ENCODE measurements around the gene GRPEL2.
"Not testable (repeated sequence)": the region's sequence is repeated elsewhere in the genome, so short reads cannot be mapped to it uniquely, and the experiment has no call there.

The GRPEL2 gene

GRCh38 chr5:149389552-149390495 lies 44.5 kb downstream of the GRPEL2 start:
- no peak for DNase-seq (ENCODE audit: low read depth)
- Histone ChIP-seq H3K9ac (ENCODE audit: low read length) (no peak overlapping the region), H3K36me3 (ENCODE audit: control insufficient read depth, insufficient read depth, low read length, severe bottlenecking) (no peaks in the 10 kb centered on the region), H3K4me1 (ENCODE audit: control insufficient read depth, insufficient read depth, low read length) (peaks cover 38% of the 10 kb centered on the region), H3K4me3 (ENCODE audit: low read length) (no peak overlapping the region), H3K9me3 (ENCODE audit: control insufficient read depth, low read length) (no peaks in the 10 kb centered on the region), H3K27me3 (replicated peaks; ENCODE audit: control insufficient read depth, insufficient read depth, low read length) (no peaks in the 10 kb centered on the region)

DNA sequence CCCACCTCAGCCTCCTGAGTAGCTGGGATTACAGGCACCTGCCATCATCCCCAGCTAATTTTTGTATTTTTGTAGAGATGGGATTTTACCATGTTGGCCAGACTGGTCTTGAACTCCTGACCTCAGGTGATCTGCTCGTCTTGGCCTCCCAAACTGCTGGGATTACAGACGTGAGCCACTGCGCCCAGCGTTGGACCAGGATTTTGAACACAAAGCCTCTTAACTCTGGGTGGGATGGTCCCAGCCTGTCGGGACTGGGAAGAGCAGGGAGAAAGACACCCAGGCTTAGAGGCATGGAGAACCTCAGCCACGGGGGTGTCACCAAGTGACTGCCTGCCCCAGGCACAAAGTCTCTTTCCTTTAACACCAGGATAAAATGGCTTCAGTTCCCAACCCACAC lies 45.8 kb downstream of the GRPEL2 start:
- H3K9me3 ChIP-seq (ENCODE audit: control insufficient read depth, low read length): not testable (repeated sequence)

GRCh38 chr5:149391524-149391923 lies 46.2 kb downstream of the GRPEL2 start:
- Histone ChIP-seq H3K27me3 (replicated peaks; ENCODE audit: control insufficient read depth, insufficient read depth, low read length) (no peaks in the 10 kb centered on the region), H3K4me1 (ENCODE audit: control insufficient read depth, insufficient read depth, low read length) (peaks cover 27% of the 10 kb centered on the region), H3K9ac (ENCODE audit: low read length) (no peak overlapping the region), H3K4me3 (ENCODE audit: low read length) (no peak overlapping the region), H3K9me3 (ENCODE audit: control insufficient read depth, low read length) (no peaks in the 10 kb centered on the region), H3K36me3 (ENCODE audit: control insufficient read depth, insufficient read depth, low read length, severe bottlenecking) (no peaks in the 10 kb centered on the region)
- DNase-seq (ENCODE audit: low read depth): no peak

More for the DNA sequence above, 45.8 kb downstream of the GRPEL2 start:
- H3K36me3 ChIP-seq (ENCODE audit: control insufficient read depth, insufficient read depth, low read length, severe bottlenecking); DNase-seq (ENCODE audit: low read depth); H3K9ac ChIP-seq (ENCODE audit: low read length); H3K27me3 ChIP-seq (replicated peaks; ENCODE audit: control insufficient read depth, insufficient read depth, low read length); H3K4me3 ChIP-seq (ENCODE audit: low read length): not testable (repeated sequence)
- H3K4me1 ChIP-seq (ENCODE audit: control insufficient read depth, insufficient read depth, low read length): peaks cover 30% of the 10 kb centered on the region

DNA sequence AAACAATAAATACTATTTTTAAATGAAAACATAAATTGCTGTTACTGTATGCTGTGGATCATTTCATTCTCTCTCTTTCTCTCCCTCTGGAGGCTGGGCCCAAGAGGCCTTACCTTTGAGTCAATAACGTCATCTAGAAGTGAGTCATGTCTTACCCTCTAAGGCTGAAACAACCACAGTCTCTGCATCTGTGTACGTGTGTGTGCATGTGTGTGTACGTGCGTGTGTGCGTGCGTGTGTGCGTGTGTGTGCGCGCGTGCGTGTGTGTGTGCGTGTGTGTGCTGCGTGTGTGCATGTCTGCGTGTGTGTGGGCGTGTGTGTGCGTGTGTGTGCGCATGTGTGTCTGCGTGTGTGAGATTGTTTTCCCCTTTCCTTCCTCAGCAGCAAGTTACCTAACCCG lies 47.4 kb downstream of the GRPEL2 start:
- no peaks in the 10 kb centered on the region for H3K36me3 ChIP-seq (ENCODE audit: control insufficient read depth, insufficient read depth, low read length, severe bottlenecking)
- no peak overlapping the region for H3K4me3 ChIP-seq (ENCODE audit: low read length)
- no peak overlapping the region for H3K9ac ChIP-seq (ENCODE audit: low read length)
- H3K4me1 ChIP-seq (ENCODE audit: control insufficient read depth, insufficient read depth, low read length): peaks cover 24% of the 10 kb centered on the region
- DNase-seq (ENCODE audit: low read depth): peak; percentile 13
- H3K9me3 ChIP-seq (ENCODE audit: control insufficient read depth, low read length): no peaks in the 10 kb centered on the region
- no peaks in the 10 kb centered on the region for H3K27me3 ChIP-seq (replicated peaks; ENCODE audit: control insufficient read depth, insufficient read depth, low read length)

GRCh38 chr5:149394996-149395395 lies 49.7 kb downstream of the GRPEL2 start:
- not testable (repeated sequence) for H3K9me3 ChIP-seq (ENCODE audit: control insufficient read depth, low read length); H3K9ac ChIP-seq (ENCODE audit: low read length); H3K27me3 ChIP-seq (replicated peaks; ENCODE audit: control insufficient read depth, insufficient read depth, low read length); H3K36me3 ChIP-seq (ENCODE audit: control insufficient read depth, insufficient read depth, low read length, severe bottlenecking); DNase-seq (ENCODE audit: low read depth); H3K4me3 ChIP-seq (ENCODE audit: low read length)
- H3K4me1 ChIP-seq (ENCODE audit: control insufficient read depth, insufficient read depth, low read length): peaks cover 29% of the 10 kb centered on the region

GRCh38 chr5:149397530-149397929 lies 52.2 kb downstream of the GRPEL2 start:
- Histone ChIP-seq H3K36me3 (ENCODE audit: control insufficient read depth, insufficient read depth, low read length, severe bottlenecking) (no peaks in the 10 kb centered on the region), H3K9me3 (ENCODE audit: control insufficient read depth, low read length) (no peaks in the 10 kb centered on the region), H3K27me3 (replicated peaks; ENCODE audit: control insufficient read depth, insufficient read depth, low read length) (no peaks in the 10 kb centered on the region), H3K9ac (ENCODE audit: low read length) (peak overlapping the region; percentile 42), H3K4me1 (ENCODE audit: control insufficient read depth, insufficient read depth, low read length) (peaks cover 37% of the 10 kb centered on the region), H3K4me3 (ENCODE audit: low read length) (no peak overlapping the region)
- no peak for DNase-seq (ENCODE audit: low read depth)

DNA sequence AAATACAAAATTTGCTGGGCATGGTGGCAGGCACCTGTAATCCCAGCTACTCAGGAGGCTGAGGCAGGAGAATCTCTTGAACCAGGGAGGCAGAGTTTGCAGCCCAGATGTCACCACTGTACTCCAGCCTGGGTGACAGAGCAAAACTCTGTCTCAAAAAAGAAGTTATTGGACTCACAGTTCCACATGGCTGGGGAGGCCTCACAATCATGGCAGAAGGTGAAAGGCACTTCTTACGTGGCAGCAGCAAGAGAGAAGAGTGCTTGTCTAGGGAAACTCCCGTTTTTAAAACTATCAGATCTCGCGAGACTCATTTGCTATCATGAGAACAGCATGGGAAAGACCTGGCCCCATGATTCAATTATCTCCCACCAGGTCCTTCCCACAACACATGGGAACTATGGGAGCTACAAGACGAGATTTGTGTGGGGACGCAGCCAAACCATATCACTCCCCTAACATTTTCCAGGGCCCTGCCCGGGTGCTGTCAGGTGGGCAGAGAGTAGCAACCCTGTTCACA lies 53.5 kb downstream of the GRPEL2 start:
- not testable (repeated sequence) for H3K9ac ChIP-seq (ENCODE audit: low read length); H3K27me3 ChIP-seq (replicated peaks; ENCODE audit: control insufficient read depth, insufficient read depth, low read length); H3K9me3 ChIP-seq (ENCODE audit: control insufficient read depth, low read length); DNase-seq (ENCODE audit: low read depth); H3K36me3 ChIP-seq (ENCODE audit: control insufficient read depth, insufficient read depth, low read length, severe bottlenecking); H3K4me3 ChIP-seq (ENCODE audit: low read length)
- H3K4me1 ChIP-seq (ENCODE audit: control insufficient read depth, insufficient read depth, low read length): peaks cover 44% of the 10 kb centered on the region

- Histone ChIP-seq H3K27me3 (replicated peaks; ENCODE audit: control insufficient read depth, insufficient read depth, low read length) (no peaks in the 10 kb centered on the region), H3K4me3 (ENCODE audit: low read length) (no peak overlapping the region), H3K9ac (ENCODE audit: low read length) (no peak overlapping the region), H3K4me1 (ENCODE audit: control insufficient read depth, insufficient read depth, low read length) (peaks cover 51% of the 10 kb centered on the region), H3K36me3 (ENCODE audit: control insufficient read depth, insufficient read depth, low read length, severe bottlenecking) (no peaks in the 10 kb centered on the region), H3K9me3 (ENCODE audit: control insufficient read depth, low read length) (no peaks in the 10 kb centered on the region)
- no peak for DNase-seq (ENCODE audit: low read depth)
These were observed 54.5 kb downstream of the GRPEL2 start for GRCh38 chr5:149399775-149400174.

- Histone ChIP-seq H3K27me3 (replicated peaks; ENCODE audit: control insufficient read depth, insufficient read depth, low read length) (no peaks in the 10 kb centered on the region), H3K4me3 (ENCODE audit: low read length) (no peak overlapping the region), H3K9ac (ENCODE audit: low read length) (peak overlapping the region; percentile 23), H3K36me3 (ENCODE audit: control insufficient read depth, insufficient read depth, low read length, severe bottlenecking) (no peaks in the 10 kb centered on the region), H3K9me3 (ENCODE audit: control insufficient read depth, low read length) (no peaks in the 10 kb centered on the region), H3K4me1 (ENCODE audit: control insufficient read depth, insufficient read depth, low read length) (peaks cover 56% of the 10 kb centered on the region)
- DNase-seq (ENCODE audit: low read depth): no peak
These were observed 55.0 kb downstream of the GRPEL2 start for GRCh38 chr5:149400304-149400703.

- no peaks in the 10 kb centered on the region for H3K9me3 ChIP-seq (ENCODE audit: control insufficient read depth, low read length)
- H3K4me1 ChIP-seq (ENCODE audit: control insufficient read depth, insufficient read depth, low read length): peaks cover 63% of the 10 kb centered on the region
- no peaks in the 10 kb centered on the region for H3K27me3 ChIP-seq (replicated peaks; ENCODE audit: control insufficient read depth, insufficient read depth, low read length)
- DNase-seq (ENCODE audit: low read depth): no peak
- no peak overlapping the region for H3K9ac ChIP-seq (ENCODE audit: low read length)
- no peaks in the 10 kb centered on the region for H3K36me3 ChIP-seq (ENCODE audit: control insufficient read depth, insufficient read depth, low read length, severe bottlenecking)
- H3K4me3 ChIP-seq (ENCODE audit: low read length): no peak overlapping the region
These were observed 55.8 kb downstream of the GRPEL2 start for GRCh38 chr5:149401051-149401450.

DNA sequence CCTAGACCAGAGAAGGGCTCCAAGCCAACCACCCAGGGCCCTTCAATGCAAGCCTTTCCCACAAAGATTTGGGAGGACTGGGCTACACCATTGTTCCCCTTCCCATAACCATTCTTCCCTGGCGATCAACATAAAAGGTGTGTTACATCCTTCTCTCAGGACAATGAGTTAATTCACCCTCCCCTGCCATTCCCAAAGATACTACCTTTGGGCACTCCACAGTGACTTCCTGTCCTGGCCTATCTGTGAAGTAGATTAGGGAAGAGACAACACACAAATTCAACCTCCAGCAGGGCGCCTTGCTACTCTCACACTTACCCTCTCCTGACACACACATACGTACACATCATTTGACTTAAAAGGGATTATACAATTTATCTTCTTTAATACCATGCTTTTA lies 57.0 kb downstream of the GRPEL2 start:
- no peak overlapping the region for H3K4me3 ChIP-seq (ENCODE audit: low read length)
- H3K27me3 ChIP-seq (replicated peaks; ENCODE audit: control insufficient read depth, insufficient read depth, low read length): no peaks in the 10 kb centered on the region
- peaks cover 64% of the 10 kb centered on the region for H3K4me1 ChIP-seq (ENCODE audit: control insufficient read depth, insufficient read depth, low read length)
- DNase-seq (ENCODE audit: low read depth): no peak
- no peaks in the 10 kb centered on the region for H3K36me3 ChIP-seq (ENCODE audit: control insufficient read depth, insufficient read depth, low read length, severe bottlenecking)
- H3K9me3 ChIP-seq (ENCODE audit: control insufficient read depth, low read length): no peaks in the 10 kb centered on the region
- no peak overlapping the region for H3K9ac ChIP-seq (ENCODE audit: low read length)
